ENCODE results near the gene CSMD2.

The CSMD2 gene

GRCh38 chr1:34155860-34156259, 9.2 kb downstream of the CSMD2 start:
- no peak for DNase-seq (ENCODE audit: low read depth in 2 of 2)

- no peak for DNase-seq (ENCODE audit: low read depth in 2 of 2)
Observed at GRCh38 chr1:34153246-34153645, 11.8 kb downstream of the CSMD2 start.

GRCh38 chr1:34149501-34149900, 15.5 kb downstream of the CSMD2 start:
- no peak for DNase-seq (ENCODE audit: low read depth in 2 of 2)

- DNase-seq (ENCODE audit: low read depth in 2 of 2), result no peak
Observed at GRCh38 chr1:34147301-34147700, 17.7 kb downstream of the CSMD2 start.

GRCh38 chr1:34144766-34145165, 20.3 kb downstream of the CSMD2 start:
- no peak for DNase-seq (ENCODE audit: low read depth in 2 of 2)

GRCh38 chr1:34143975-34144374, 21.1 kb downstream of the CSMD2 start:
- no peak for DNase-seq (ENCODE audit: low read depth in 2 of 2)

DNA sequence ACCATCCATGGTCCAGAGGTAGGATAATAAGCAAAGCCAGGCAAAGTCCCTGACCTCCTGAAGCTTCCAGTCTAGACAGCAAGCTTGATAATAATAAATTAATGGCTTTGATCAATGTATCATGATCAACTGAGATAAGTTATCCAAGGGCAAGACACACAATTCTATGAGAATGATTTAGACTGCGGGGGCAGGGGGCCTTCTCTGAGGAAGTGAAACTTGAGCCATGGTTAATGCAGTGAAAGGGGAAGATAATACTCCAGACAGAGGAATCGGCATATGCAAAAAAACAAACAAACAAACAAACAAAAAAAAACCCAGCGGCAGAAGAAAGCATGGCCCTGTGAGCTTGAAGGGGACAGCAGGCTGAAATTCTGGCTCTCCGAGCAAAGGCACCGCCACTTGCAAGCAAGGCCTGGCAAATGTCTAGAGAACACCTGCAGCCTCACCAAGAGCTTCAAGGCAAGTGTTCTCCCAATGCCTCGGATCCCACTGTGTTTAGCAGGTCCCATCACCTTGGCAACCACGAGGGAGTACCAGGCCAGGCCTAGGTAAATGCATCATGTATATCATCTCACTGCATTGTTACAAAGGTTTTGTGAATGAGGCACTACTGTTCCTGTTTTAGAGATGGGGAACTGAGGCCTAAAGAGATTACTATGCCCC, 24.9 kb downstream of the CSMD2 start:
- no peak for DNase-seq (ENCODE audit: low read depth in 2 of 2)

GRCh38 chr1:34137411-34137810, 27.6 kb downstream of the CSMD2 start:
- no peak for DNase-seq (ENCODE audit: low read depth in 2 of 2)

DNA sequence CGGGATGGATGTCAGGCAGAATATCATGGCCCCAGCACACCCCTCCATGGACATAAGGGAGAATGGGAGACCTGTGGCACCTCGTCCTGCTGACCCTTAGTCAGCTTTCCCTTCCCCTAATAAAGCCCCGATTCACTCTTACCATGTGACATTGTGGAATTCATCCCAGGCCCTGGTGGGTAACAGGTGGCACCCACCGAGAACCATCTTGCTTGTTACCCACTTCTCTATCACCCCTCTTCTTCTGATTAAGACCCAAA, 32.9 kb downstream of the CSMD2 start:
- no peak for DNase-seq (ENCODE audit: low read depth in 2 of 2)

DNA sequence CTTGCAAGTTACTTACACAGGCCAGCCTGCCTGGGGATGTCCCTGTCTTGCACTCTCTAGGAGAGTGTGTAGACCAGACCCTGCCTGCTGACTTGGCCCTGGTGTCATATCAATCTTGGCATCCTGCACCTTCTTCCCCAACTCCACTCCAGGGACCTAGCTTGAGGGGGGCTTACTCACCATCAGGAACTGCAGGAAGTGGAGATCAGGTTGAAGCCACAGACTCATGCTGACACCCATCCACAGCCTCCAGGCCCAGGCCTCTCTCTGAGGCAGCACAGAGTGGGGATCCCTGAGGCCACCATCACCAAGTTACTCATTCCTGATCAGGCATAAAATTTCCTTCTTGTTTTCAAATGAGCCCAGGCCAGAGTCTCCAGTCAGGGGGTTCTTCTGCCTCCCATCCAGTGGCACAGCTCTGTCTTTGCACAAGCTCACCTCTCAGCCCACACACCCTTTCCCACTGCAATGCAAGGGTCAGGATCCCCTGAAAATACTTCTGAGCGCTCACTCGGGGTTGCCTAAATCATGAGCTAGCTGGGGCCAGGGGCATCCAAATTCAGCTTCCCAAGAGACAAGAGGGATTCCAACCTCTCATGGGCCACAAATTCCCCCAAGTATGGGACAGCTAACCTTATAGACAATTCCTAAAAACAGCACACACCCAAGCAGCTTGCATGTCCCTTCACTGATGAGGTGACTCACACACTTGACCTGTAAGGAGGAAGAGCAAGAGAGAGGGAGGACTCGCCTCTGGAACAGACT, 33.5 kb downstream of the CSMD2 start:
- no peak for DNase-seq (ENCODE audit: low read depth in 2 of 2)

GRCh38 chr1:34130306-34130705, 34.7 kb downstream of the CSMD2 start:
- DNase-seq (ENCODE audit: low read depth in 2 of 2), result no peak

GRCh38 chr1:34129630-34130029, 35.4 kb downstream of the CSMD2 start:
- no peak for DNase-seq (ENCODE audit: low read depth in 2 of 2)

GRCh38 chr1:34128186-34128889, 36.7 kb downstream of the CSMD2 start:
- DNase-seq (ENCODE audit: low read depth in 2 of 2), result no peak

GRCh38 chr1:34127006-34128000, 37.7 kb downstream of the CSMD2 start:
- no peak for DNase-seq (ENCODE audit: low read depth in 2 of 2)

DNA sequence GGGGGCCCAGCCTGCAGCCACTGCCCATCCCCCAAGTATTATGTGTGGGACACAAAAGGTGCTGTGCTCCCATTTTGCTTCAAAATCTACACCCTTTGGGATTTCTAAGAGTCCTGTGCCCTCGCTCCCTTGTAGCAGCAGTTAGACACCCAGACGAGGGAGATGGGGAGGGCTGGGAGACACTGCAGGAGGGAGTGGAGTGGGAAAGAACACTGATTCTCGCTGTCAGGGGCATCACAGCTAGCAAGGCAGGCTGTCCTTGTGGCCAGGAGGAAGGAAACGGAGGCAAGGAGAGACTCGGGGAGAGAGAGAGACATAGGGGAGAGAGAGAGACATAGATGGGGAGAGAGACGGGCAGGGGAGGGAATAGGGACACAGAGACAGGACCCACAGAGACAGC, 38.5 kb downstream of the CSMD2 start:
- DNase-seq (ENCODE audit: low read depth in 2 of 2), result no peak

DNA sequence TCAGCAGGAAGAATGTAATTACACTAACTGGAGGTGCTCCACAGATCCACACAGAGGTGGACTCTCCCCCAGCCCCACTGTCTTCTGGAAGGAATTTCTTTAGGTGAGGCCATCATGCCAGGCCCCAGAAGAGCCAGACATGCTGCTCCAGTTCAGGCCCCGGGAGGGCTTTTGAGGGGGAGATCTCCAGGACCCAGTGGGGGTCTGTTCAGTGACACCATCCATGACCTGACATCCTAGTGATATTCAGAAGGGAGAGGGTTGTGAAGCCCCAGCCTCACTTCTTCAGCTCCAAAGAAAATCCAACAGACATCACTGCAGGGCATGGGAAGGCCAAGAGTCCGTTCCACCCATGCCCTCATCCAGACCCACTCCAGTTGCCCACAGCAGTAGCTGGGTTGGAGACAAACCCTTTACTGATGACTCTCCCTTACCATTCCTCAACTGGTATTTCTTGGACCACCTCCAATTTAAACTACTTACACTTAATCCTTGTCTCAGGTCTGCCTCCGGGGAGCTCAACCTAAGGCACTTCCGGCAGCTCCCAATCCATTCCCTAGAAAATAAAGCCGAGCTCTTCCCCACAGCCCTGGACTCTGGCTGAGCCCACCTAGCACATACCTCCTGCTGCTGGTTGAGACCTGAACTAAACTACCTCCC, 39.2 kb downstream of the CSMD2 start:
- no peak for DNase-seq (ENCODE audit: low read depth in 2 of 2)

GRCh38 chr1:34122080-34122932, 42.7 kb downstream of the CSMD2 start:
- no peak for DNase-seq (ENCODE audit: low read depth in 2 of 2)

- DNase-seq (ENCODE audit: low read depth in 2 of 2), result no peak
Observed at GRCh38 chr1:34115233-34115632, 49.8 kb downstream of the CSMD2 start.

- DNase-seq (ENCODE audit: low read depth in 2 of 2), result no peak
Observed at GRCh38 chr1:34113887-34114286, 51.1 kb downstream of the CSMD2 start.

- no peak for DNase-seq (ENCODE audit: low read depth in 2 of 2)
Observed at GRCh38 chr1:34113362-34113761, 51.7 kb downstream of the CSMD2 start.
